CD4-positive, alpha-beta T cell (primary cell): Measurements from ENCODE around the gene ADAM8. TPM values are rescaled to one million over a fixed set of nuclear protein-coding genes. Genes with fewer than 3 reads are reported as not detected.

Source experiments
- microRNA-seq: library from miRNA; unstranded; fragments of <30 nt; microRNA quantifications from one replicate; pipeline ENCODE4 v1.2.0, GENCODE V29; 2021; ENCODE audit warnings: borderline microRNAs expressed, borderline replicate concordance
- total RNA-seq, 174 experiments: library from RNA in 2 of 174; stranded (reverse) in 2 of 174; gene quantifications; one replicate each; pipeline ENCODE4 v1.2.3 and lab custom pipeline; 2021 to 2026

Gene ADAM8
- total RNA-seq, 2 experiments from 2014 or later: 95.6 to 95.9 TPM

Small RNA genes within 50 kb of the gene (microRNA-seq; reads per million reads assigned to microRNA genes)
- gene MIR202: not detected

Other genes with a start within 250 kb of the ADAM8 start
- not detected for gene ADGRA1, start 188.9 kb downstream of the ADAM8 start, total RNA-seq
- not detected for gene KNDC1, start 116.6 kb downstream of the ADAM8 start, total RNA-seq
- gene UTF1, start 46.7 kb downstream of the ADAM8 start, total RNA-seq: not detected
- gene VENTX, start 39.0 kb downstream of the ADAM8 start, total RNA-seq: under 1 TPM; 0.11 to 0.14 TPM
- gene TUBGCP2, start 32.0 kb upstream of the ADAM8 start, total RNA-seq: 10 to 100 TPM; 89.3 to 94.2 TPM
- gene ZNF511, start 32.0 kb upstream of the ADAM8 start, total RNA-seq: 10 to 100 TPM; 38.1 to 40.9 TPM
- gene CALY, start 60.0 kb upstream of the ADAM8 start, total RNA-seq: 1 to 10 TPM; 3.8 to 3.9 TPM
- not detected for gene PRAP1, start 70.5 kb upstream of the ADAM8 start, total RNA-seq
- 10 to 100 TPM; 10.3 to 11.7 TPM for gene FUOM, start 81.2 kb upstream of the ADAM8 start, total RNA-seq
- 1 to 10 TPM; 7.6 to 8.3 TPM for gene ECHS1, start 96.5 kb upstream of the ADAM8 start, total RNA-seq
- gene PAOX, start 102.4 kb upstream of the ADAM8 start, total RNA-seq: 1 to 10 TPM; 1.9 to 2.6 TPM
- gene MTG1, start 117.3 kb upstream of the ADAM8 start, total RNA-seq: 10 to 100 TPM; 28.5 to 34.9 TPM
- gene SPRN, start 147.8 kb upstream of the ADAM8 start, total RNA-seq: not detected
- gene SCART1, start 177.1 kb upstream of the ADAM8 start, total RNA-seq: 1 to 10 TPM; 5.0 to 5.2 TPM